ENCODE results near the gene RHEBL1.
A peak's percentile ranks its signal among the peaks of the same experiment; 100 is the strongest.

The RHEBL1 gene

DNA sequence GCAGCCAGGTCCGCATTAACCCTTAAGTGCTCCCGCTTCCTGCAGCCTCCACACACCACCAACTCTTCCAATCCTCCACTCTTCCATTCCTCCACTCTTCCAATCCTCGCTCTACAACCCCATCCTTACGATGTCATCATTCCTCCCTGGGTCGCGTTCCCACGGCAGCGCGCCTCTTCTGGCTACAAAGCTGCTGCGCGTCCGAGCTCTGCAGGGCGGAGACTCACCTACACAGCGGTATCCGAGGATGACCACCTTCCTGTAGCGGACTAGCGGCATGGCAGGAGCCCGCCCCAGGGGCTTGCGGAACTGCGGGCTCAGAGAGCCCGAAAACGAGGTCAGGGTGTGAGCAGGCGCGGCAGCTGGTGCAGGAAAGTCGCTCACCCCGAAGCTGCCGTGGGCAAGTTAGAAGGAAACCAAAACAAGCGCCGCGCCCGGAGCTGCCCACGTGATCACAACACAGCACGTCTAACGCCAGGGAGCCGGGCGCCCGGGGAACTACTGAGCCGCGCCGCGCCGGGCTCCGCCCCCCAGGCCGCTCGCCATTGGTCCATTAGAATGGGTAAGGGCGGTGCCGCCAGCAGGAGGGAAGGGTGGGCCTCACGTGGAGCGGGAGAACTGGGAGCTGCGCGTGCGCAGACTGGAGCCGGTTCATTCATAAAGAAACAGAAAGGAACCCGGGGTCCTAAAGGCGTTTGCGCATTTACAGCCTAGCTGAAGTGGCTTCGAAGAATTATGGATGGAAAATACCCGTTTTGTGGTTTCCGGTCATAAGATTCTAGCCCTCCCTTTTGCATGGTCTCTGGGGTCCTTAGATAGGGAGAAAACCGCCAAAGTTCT lies at the start of gene RHEBL1:
Gene RHEBL1, minus strand, starts transcription at position 473 of the 840 bp plus-strand sequence. Its CDS starts 194 bp downstream, at position 279.
- H3K9me3 Mint-ChIP-seq = no peaks in the 10 kb centered on the region
- peak; percentile 100 for ATAC-seq
- H3K36me3 Mint-ChIP-seq = no peaks in the 10 kb centered on the region
- no peaks in the 10 kb centered on the region for H3K27me3 Mint-ChIP-seq
- peaks cover 18% of the 10 kb centered on the region for H3K4me1 Mint-ChIP-seq
- H3K27ac Mint-ChIP-seq = peak within 1 kb of the TSS; percentile 84
- H3K4me3 Mint-ChIP-seq = peak within 1 kb of the TSS; percentile 94

GRCh38 chr12:49111206-49111605 lies 41.4 kb upstream of the RHEBL1 start:
- Mint-ChIP-seq H3K9me3 (no peaks in the 10 kb centered on the region), H3K36me3 (peaks cover under 1% of the 10 kb centered on the region), H3K27me3 (no peaks in the 10 kb centered on the region), H3K4me1 (peaks cover 35% of the 10 kb centered on the region), H3K27ac (peak overlapping the region; percentile 93), H3K4me3 (peak overlapping the region; percentile 96)
- no peak for ATAC-seq

- no peaks in the 10 kb centered on the region for H3K27me3 Mint-ChIP-seq
- peak within 1 kb of the TSS; percentile 96 for H3K4me3 Mint-ChIP-seq
- peak within 1 kb of the TSS; percentile 93 for H3K27ac Mint-ChIP-seq
- H3K4me1 Mint-ChIP-seq = peaks cover 40% of the 10 kb centered on the region
- ATAC-seq = peak; percentile 99
- H3K9me3 Mint-ChIP-seq = no peaks in the 10 kb centered on the region
- peaks cover 7% of the 10 kb centered on the region for H3K36me3 Mint-ChIP-seq
Observed at GRCh38 chr12:49110464-49111155, 40.8 kb upstream of the RHEBL1 start, which contains the start of gene LMBR1L. LMBR1L (minus strand) TSS chr12:49110847; CDS start chr12:49110555, 292 bp downstream.

GRCh38 chr12:49109641-49110463 lies 40.1 kb upstream of the RHEBL1 start:
- Mint-ChIP-seq H3K36me3 (peaks cover 13% of the 10 kb centered on the region), H3K9me3 (no peaks in the 10 kb centered on the region), H3K27ac (peak overlapping the region; percentile 93), H3K27me3 (no peaks in the 10 kb centered on the region), H3K4me1 (peaks cover 44% of the 10 kb centered on the region), H3K4me3 (peak overlapping the region; percentile 96)
- ATAC-seq = peak; percentile 20

GRCh38 chr12:49108958-49109404 lies 39.2 kb upstream of the RHEBL1 start:
- Mint-ChIP-seq H3K4me3 (peak overlapping the region; percentile 96), H3K27ac (no peak overlapping the region), H3K4me1 (peaks cover 51% of the 10 kb centered on the region), H3K9me3 (no peaks in the 10 kb centered on the region), H3K36me3 (peaks cover 22% of the 10 kb centered on the region), H3K27me3 (no peaks in the 10 kb centered on the region)
- no peak for ATAC-seq

DNA sequence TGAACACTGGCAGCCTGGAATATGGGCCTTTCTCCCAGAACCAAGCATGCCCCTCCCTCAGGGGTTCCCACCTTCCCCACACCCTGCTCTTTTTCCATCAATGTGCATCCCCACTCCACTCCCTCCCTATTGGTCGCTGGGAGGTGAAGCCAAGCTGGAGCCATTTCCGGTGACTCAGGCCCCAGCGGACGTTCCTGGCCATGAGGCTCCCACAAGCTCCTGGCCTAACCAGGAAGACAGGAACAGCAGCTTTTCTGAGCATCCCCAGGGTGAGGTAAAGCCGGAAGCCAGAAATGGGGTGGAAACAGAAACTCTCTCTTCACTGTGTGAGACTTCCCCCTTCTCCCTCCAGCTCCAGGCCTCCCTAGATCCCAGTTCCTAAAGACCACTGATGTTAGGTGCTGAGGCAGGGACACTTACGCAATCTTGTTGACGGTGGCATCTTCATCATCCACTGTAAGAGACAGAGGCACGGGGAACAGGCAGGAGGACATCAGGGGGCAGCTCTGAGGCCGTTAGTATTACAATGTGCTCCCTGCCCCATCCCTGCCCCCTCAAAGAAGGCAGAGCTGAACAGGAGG lies 35.8 kb upstream of the RHEBL1 start:
- Mint-ChIP-seq H3K27ac (no peak overlapping the region), H3K4me3 (no peak overlapping the region), H3K9me3 (no peaks in the 10 kb centered on the region), H3K36me3 (peaks cover 50% of the 10 kb centered on the region), H3K4me1 (peaks cover 51% of the 10 kb centered on the region), H3K27me3 (no peaks in the 10 kb centered on the region)
- ATAC-seq = no peak

- peaks cover 58% of the 10 kb centered on the region for H3K36me3 Mint-ChIP-seq
- peaks cover 48% of the 10 kb centered on the region for H3K4me1 Mint-ChIP-seq
- ATAC-seq = no peak
- H3K4me3 Mint-ChIP-seq = no peak overlapping the region
- H3K27me3 Mint-ChIP-seq = no peaks in the 10 kb centered on the region
- no peak overlapping the region for H3K27ac Mint-ChIP-seq
- no peaks in the 10 kb centered on the region for H3K9me3 Mint-ChIP-seq
Observed at GRCh38 chr12:49104822-49105221, 35.0 kb upstream of the RHEBL1 start.

DNA sequence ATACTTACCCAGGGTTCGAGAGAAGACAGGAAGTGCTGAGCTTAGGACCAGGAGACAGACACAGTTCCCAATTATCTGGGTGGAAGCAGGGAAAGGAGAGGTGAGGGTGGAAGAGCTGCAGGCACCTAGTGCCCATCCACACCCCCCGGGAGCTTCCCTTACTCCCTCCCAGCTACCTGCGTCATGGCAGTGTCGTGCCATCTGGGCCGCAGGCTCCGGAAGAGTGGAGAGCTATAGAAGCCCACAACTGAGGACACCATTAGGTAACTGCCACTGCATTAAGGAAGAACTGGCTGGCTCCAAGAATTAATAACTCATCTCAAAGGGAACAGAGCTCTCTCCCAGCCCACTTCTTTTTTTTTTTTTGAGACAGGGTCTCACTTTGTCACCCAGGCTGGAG lies 30.6 kb upstream of the RHEBL1 start:
- peaks cover 84% of the 10 kb centered on the region for H3K36me3 Mint-ChIP-seq
- H3K4me3 Mint-ChIP-seq = no peak overlapping the region
- H3K27ac Mint-ChIP-seq = no peak overlapping the region
- no peak for ATAC-seq
- no peaks in the 10 kb centered on the region for H3K9me3 Mint-ChIP-seq
- peaks cover 3% of the 10 kb centered on the region for H3K27me3 Mint-ChIP-seq
- H3K4me1 Mint-ChIP-seq = peaks cover 8% of the 10 kb centered on the region

DNA sequence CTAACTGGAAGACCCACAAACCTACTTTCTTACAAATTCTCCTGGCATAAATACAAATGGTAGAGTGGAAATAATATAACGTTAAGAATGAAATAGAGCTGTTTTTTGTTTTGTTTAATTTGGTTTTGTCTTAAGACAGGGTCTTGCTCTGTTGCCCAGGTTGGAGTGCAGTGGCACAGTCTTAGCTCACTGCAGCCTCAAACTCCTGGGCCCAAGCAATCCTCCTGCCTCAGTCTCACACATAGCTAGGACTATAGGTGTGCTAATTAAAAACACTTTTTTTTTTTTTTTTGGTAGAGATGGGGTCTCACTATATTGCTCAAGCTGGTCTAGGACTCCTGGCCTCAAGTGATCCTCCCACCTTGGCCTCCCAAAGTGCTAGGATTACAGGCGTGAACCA lies 28.9 kb upstream of the RHEBL1 start:
- no peak overlapping the region for H3K27ac Mint-ChIP-seq
- ATAC-seq = no peak
- H3K9me3 Mint-ChIP-seq = no peaks in the 10 kb centered on the region
- H3K36me3 Mint-ChIP-seq = peaks cover 72% of the 10 kb centered on the region
- H3K4me3 Mint-ChIP-seq = no peak overlapping the region
- H3K4me1 Mint-ChIP-seq = peaks cover 17% of the 10 kb centered on the region
- H3K27me3 Mint-ChIP-seq = peaks cover 20% of the 10 kb centered on the region

GRCh38 chr12:49098035-49098451 lies 28.3 kb upstream of the RHEBL1 start:
- H3K4me1 Mint-ChIP-seq = peaks cover 20% of the 10 kb centered on the region
- peaks cover 65% of the 10 kb centered on the region for H3K36me3 Mint-ChIP-seq
- no peaks in the 10 kb centered on the region for H3K9me3 Mint-ChIP-seq
- H3K27me3 Mint-ChIP-seq = peaks cover 26% of the 10 kb centered on the region
- H3K4me3 Mint-ChIP-seq = no peak overlapping the region
- peak; percentile 50 for ATAC-seq
- no peak overlapping the region for H3K27ac Mint-ChIP-seq

GRCh38 chr12:49097381-49097780 lies 27.6 kb upstream of the RHEBL1 start:
- peaks cover 64% of the 10 kb centered on the region for H3K36me3 Mint-ChIP-seq
- H3K27ac Mint-ChIP-seq = no peak overlapping the region
- peaks cover 33% of the 10 kb centered on the region for H3K27me3 Mint-ChIP-seq
- H3K4me3 Mint-ChIP-seq = no peak overlapping the region
- no peaks in the 10 kb centered on the region for H3K9me3 Mint-ChIP-seq
- ATAC-seq = no peak
- H3K4me1 Mint-ChIP-seq = peaks cover 23% of the 10 kb centered on the region

GRCh38 chr12:49094975-49095365 lies 25.2 kb upstream of the RHEBL1 start:
- peaks cover 57% of the 10 kb centered on the region for H3K27me3 Mint-ChIP-seq
- no peak for ATAC-seq
- H3K4me3 Mint-ChIP-seq = no peak overlapping the region
- H3K4me1 Mint-ChIP-seq = peaks cover 47% of the 10 kb centered on the region
- H3K36me3 Mint-ChIP-seq = peaks cover 40% of the 10 kb centered on the region
- no peak overlapping the region for H3K27ac Mint-ChIP-seq
- no peaks in the 10 kb centered on the region for H3K9me3 Mint-ChIP-seq

DNA sequence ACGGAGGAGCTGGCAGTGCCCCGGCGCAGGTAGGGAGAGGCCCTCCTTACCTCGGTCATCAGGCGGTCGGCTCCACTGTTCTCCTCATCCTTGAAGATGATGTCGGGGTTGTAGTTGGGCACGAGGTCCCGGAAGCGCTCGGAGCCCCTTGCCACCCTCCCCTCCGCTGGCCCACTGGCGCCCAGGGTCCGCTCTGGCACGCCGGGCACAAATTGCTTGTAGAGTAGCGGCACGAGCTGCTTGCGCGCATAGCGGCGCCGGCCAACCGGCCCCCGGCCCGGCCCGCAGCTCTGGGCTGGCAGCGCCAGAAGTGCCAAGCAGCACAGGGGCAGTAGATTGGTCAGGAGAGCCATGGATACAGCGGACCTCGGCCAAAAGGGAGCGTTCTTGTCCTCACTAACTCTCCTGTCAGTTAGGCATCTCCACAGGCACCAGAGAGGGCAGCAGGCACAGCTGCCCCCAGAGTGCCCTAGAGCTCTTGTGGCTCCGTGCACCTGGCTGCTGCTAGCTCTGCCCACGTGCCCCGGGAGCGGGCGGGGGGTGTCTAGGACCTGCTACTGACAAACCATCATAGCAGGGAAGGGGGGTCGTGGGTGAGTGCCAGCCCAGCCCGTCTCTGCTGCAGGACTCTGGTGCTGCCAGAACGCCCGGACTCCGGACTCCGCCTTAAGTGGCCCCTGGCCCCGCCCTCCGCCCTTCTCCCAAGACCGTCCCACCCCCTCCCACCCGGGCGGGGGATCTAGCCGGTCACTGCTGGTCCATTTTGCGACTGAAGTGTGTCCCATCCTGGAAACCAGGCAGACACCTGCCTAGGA lies 24.6 kb upstream of the RHEBL1 start, which contains the start of gene DHH:
Gene DHH, minus strand, starts transcription at position 642 of the 815 bp plus-strand sequence. Its CDS starts 289 bp downstream, at position 353.
- H3K27ac Mint-ChIP-seq = no peak within 1 kb of the TSS

GRCh38 chr12:49093792-49094159 lies 24.0 kb upstream of the RHEBL1 start:
- Mint-ChIP-seq H3K9me3 (no peaks in the 10 kb centered on the region), H3K27me3 (peaks cover 69% of the 10 kb centered on the region), H3K36me3 (peaks cover 34% of the 10 kb centered on the region), H3K4me1 (peaks cover 54% of the 10 kb centered on the region), H3K4me3 (peak overlapping the region; percentile 9), H3K27ac (no peak overlapping the region)
- no peak for ATAC-seq

More for the DNA sequence above, 24.6 kb upstream of the RHEBL1 start, which contains the start of gene DHH:
- ATAC-seq = no peak
- Mint-ChIP-seq H3K27me3 (peaks cover 63% of the 10 kb centered on the region), H3K36me3 (peaks cover 34% of the 10 kb centered on the region), H3K4me1 (peaks cover 54% of the 10 kb centered on the region), H3K9me3 (no peaks in the 10 kb centered on the region), H3K4me3 (peak within 1 kb of the TSS; percentile 9)
